ENCODE data around the gene KRTAP10-3. TPM values are rescaled to one million over a fixed set of nuclear protein-coding genes. Genes with fewer than 3 reads are reported as not detected.
A peak's percentile ranks its signal among the peaks of the same experiment; 100 is the strongest.
"Not testable (repeated sequence)": the region's sequence is repeated elsewhere in the genome, so short reads cannot be mapped to it uniquely, and the experiment has no call there.

Gene KRTAP10-3
- total RNA-seq, 1 donor from 2014 or later = not detected

DNA sequence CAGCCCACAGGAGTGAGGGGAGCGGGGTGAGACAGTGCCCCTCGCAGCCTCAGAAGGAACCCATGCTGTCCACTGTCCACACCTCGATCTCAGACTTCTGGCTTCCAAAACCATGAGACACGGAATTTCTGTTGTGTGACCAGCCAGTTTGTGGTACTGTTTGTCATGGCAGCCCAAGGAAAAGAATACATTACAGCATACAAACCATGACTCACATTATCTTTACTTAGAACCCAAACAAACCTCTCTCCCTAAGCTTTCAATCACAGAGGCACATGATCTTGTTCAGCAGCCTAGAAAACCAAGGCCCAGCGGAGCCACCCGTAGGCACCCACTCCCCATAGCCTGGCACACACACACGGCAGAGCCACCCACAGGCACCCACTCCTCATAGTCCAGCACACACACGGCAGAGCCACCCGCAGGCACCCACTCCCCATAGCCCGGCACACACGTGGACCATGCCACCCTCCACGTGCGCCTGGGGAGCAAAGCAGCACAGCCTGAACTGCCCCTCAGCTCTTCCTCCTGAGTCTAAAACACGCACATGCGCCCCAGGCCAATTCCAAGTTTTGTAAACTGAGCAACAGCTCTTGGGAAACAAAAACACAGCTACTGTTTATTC lies 14.5 kb upstream of the KRTAP10-3 start:
- DNase-seq (ENCODE audit: low spot score) = no peak

DNA sequence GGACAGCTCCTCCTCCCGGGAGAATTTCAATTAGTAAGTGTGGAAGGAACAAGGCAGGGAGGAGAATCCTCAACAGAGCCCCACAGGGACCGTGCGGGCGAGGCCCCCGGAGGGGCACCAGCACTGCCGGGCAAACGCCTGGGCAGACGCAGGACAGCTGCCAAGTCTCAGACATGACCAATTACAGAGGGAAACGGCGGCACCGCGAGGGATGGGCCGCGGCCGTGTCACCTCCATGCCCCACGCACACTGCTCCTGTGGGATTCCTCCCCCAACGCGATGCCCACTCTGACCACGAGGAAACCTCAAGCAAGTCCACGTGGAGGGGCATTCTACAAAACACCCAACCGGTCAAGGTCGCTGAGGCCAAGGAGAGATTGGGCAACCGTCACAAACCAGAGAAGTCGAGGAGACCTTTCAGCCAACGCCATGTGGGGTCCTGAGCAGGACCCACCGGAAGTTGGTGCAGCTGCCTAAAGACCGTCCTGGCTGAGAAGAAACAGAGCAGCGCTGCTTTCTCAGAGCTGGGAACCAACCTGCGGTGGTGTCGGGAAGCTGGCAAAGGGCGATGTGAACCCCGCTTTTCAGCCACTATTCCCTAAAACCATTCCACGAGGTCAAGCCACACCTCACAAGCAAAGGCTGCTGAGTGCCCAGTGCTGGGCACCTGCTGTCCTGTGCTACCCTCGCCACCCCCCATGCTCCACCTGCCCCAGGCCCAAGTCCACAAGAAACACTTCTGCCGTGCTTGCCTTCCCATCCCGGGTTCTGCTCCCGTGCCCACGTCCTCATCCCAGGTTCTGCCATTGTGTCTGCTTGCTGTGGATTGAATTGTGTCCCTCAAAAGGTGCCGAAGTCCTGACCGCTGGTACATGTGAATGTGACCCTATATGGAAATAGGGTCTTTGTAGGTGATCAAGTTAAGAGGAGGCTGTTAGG lies 13.5 kb upstream of the KRTAP10-3 start:
- DNase-seq (ENCODE audit: low spot score) = no peak

DNA sequence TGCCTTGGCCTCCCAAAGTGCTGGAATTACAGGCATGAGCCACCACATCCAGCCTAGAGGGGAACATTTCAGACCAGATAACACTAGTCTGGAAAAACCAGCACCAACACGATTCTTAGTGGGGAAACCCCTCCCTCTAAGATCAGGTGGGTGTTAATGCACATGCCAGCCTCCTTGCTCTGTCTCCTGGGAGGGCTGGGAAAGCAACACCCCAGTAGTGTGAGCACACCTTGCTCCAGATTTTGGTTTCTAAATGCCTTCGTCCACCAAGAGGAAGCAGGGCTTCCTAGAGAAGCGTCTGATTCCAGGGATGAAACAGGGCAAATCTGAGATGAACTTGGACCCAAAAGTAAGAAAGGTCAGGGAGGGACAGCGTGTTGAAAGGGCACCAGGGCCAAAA lies 12.7 kb upstream of the KRTAP10-3 start:
- DNase-seq (ENCODE audit: low spot score) = no peak

DNA sequence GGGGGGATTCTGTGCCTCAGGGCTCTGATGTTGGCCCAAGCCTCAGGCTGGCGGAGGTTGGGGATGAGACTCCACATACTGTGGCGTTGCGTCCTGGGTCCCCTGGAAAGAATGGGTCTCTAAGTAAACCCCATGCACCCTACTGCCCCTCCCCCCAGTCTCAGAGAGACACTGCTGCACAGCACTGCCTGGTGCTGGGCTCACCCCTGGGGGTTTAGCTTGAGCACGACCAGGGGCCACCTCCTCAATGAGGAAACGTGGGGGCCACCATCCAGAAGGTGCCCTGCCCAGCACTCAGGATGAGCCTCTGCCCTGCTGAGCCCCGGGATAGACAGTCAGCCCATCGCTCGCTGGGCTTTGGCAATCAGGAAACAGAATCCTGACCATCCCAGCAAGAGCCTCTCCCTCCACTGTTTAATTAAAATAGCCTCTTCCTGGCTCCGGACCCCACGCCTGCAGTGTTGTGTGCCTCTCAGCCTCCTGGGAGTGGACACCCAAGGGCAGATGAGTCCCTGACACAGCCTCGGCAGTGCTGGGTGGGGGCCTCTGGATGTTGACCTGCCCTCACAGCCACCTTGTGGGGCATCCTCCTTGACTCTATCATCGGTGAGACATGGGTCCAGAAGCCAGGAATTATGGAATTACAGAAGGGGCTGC lies 11.4 kb upstream of the KRTAP10-3 start:
- DNase-seq (ENCODE audit: low spot score) = no peak

DNA sequence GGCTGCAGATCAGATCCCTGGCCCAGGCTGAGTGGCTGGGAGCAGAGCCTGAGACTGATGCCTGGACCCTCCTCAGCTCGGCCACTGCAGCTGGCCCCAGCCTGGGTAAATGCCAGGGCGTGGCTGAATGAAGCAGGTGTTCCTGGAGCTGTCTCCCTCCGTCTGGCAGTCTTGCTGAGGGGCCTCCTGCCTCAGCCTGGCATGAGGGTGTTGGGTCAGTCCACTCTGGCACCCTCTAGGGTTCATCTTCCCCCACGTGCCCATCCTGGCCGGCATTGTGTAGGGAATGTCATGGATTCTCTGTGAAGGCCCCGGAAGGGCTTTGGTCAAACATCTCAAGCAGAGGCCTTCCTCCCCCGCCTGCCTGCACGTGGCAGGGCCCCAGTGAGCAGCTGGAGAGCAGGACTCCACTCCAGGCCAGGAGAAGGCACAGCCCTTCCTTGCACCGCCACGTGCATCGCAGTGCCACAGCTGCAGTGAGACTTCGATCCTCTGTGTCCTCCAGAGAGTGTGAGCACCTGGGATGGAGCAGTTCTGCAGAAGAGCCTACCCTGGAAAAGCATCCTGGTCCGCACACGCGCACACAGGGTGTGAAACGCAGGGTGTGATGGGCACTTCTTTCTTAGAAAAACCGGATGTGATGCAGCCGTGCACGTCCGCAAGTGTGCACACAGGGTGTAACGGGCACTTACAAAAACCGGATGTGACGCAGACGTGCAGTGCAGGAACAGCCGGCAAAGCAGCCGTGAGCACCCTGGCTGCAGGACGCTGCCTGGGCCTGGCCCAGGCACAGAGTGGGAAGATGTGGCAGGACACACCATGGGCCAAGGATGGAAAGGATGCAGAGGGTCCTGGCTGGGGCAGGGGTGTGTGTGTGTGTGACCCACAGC lies 10.3 kb upstream of the KRTAP10-3 start:
- DNase-seq (ENCODE audit: low spot score) = no peak

DNA sequence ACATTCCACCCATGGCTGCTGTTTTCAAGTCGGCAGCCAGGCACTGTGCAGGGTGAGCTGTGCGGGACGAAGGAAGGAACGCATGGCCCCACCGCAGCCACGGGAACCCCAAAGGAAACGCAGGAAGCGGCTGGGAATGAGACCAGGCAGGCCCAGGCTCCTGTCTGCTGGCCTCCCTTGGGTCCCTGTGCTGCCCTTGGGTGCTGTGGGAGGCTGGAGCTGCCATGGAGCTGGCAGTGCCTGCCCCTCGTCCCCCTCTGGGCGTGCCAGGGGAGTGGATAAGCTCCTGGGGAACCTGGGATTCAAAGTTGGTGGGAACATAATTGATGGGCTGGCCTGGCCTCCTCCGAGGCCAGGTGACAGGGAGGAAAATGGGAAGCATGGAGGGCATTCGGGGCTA lies 9.7 kb upstream of the KRTAP10-3 start:
- peak; percentile 85 for DNase-seq (ENCODE audit: low spot score)

DNA sequence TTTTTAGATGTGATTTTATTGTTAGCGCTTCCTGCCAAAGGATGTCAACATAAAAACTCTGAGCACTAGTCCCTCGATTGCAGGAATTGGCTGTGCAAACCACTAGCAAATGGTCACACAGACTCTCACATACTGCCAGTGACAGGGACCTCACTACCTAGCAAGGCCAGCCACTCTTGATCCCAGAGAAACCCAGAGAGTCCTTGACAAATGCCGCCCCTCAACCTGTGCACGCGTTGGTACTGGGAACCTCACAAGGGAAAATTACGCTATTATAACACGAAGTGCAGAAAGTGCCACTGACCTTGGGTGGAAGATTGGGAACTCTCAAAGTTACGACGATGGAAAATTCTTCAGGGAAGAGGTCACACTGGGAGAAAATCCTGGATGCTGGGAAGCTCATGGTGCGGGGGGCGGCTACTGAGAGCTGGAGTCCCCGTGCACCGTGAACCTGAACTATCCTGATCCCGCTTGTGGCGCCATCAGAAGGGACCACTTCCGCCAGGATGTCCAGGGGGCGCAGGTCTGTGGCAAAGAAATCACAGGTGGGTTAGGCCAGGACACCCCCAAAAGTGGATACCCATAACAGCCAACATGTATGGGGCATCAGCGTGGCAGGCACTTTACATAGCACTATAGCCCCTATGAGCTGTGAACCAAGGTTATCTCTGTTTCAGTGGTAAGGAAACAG lies 9.0 kb upstream of the KRTAP10-3 start:
- no peak for DNase-seq (ENCODE audit: low spot score)

DNA sequence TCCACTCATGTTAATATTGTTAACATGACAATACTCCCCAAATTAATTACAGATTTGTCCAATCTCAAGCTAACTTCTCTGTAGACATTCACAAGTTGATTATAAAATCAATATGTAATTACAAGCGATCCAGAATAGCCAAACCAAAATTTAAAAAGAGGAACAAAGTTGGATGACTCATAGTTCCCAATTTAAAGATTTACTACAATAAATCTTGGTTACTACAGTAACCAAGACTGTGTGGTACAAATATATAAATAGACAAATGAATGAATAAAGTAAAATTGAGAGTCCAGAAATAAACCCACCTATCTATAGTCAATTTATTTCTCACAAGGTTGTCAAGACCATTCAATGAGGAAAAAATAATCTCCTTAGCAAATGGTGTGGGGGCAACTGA lies 7.8 kb upstream of the KRTAP10-3 start:
- no peak for DNase-seq (ENCODE audit: low spot score)

DNA sequence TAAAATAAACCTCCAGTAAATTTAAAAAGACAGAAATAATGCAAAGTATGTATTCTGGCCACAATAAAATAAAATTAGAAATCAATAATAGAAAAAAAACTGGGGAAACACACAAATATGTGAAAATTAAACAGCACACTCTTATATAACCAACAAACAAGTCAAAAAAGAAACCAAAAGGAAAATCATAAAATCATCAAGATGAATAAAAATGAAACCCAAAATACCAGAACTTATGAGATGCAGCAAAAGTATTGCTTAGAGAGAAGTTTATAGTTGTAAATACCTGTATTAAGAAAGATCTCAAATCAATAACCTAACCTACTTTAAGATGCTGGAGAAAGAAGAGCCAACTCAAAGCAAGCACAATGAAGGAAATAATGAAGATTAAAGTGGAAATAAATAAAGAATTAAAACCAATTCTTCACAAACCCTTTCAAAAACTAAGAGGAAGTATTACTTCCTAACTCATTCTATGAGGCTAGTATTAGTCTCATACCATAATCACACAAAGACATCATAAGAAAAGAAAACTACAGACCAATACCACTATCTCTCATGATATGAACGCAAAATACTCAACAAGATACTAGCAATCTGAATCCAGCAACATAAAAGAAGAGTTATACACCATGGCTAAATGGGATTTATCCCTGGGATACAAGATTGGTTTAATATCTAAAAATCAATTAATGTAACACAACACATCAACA lies 6.4 kb upstream of the KRTAP10-3 start:
- DNase-seq (ENCODE audit: low spot score) = no peak

DNA sequence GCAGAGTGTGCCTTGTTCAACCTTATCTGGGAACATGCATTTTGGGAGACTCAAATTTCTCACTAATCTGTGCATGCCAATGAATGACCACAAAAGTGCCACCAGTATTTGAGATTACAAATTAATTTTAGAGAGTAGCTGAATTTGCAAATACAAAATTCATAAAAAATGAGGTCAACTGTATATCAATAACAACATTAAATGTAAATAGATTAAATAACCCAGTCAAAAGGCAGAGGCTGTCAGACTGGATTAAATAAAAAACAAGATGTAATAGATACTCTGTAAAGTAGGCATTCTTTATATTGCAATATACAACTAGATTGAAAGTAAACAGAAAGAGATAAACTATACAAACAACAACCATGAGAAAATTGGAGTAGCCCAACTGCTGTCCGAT lies 5.5 kb upstream of the KRTAP10-3 start:
- no peak for DNase-seq (ENCODE audit: low spot score)

DNA sequence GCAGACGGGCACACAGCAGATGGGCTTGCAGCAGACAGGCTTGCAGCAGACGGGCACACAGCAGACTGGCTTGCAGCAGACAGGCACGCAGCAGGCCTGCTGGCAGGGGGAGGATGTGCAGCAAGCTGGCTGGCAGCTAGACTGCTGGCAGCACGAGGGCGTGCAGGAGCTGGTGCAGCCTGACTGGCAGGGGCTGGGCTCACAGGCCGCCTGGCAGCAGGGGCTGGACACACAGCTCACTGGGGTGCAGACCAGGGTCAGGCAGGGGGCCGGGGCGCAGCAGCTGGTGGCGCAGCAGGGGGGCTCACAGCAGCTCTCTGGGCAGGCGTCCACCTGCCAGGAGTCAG lies 293 bp downstream of the KRTAP10-3 start:
- not testable (repeated sequence) for DNase-seq (ENCODE audit: low spot score)

DNA sequence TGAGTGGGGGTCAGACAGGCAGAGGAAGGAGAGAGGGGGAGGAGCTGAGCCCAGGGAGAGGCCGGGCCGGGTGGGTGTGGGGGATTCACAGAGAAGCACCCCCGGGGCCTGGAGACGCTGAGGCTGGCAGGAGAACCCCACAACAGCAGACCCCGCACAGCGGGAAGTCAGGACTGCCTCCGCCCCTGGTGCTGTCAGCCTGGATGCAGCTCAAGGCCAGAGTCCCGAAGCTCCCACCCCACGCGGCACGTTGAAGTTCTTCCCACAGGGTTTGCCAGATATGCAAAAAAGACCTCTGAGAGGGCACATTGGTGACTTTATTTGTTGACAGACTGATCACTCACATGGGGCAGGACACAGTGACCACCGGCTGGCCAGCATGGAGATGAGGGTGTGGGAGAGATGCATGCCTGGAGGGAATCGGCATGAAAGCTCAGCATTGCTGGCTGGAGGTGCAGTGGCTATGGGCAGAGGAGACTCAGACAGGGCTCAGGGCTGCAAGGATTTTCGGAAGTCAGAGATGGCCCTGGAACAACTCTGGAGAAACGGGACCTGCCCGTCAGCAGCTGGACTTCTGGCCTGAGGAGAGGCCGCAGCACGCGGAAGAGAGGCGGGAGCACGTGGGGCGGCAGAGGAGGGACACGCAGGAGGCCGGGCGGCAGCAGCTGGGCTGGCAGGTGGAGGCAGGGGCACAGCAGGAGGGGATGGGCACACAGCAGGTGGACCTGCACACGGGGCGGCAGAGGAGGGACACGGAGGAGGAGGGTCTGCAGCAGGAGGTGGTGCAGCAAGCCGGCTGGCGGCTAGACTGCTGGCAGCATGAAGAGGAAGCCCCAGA lies 885 bp downstream of the KRTAP10-3 start:
- peak; percentile 87 for DNase-seq (ENCODE audit: low spot score)

DNA sequence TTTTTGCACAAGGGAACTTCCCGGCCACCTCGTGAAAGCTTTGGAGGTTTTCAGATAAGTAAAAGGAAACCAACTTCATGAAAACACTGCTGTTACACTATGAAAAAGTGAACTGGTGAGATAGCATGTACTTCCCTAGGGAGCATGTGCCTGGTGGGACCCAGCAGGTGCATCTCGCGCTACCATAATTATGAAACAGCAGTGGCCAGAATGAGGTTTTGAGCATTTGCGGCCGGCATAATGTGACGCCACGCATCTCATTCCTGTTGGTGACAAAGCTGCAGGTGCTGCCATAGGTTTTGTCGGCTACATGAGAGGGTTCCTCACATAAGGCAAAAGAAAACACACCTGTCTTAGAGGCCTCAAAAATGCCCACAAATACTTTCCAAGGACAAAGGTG lies 1.7 kb downstream of the KRTAP10-3 start:
- no peak for DNase-seq (ENCODE audit: low spot score)

DNA sequence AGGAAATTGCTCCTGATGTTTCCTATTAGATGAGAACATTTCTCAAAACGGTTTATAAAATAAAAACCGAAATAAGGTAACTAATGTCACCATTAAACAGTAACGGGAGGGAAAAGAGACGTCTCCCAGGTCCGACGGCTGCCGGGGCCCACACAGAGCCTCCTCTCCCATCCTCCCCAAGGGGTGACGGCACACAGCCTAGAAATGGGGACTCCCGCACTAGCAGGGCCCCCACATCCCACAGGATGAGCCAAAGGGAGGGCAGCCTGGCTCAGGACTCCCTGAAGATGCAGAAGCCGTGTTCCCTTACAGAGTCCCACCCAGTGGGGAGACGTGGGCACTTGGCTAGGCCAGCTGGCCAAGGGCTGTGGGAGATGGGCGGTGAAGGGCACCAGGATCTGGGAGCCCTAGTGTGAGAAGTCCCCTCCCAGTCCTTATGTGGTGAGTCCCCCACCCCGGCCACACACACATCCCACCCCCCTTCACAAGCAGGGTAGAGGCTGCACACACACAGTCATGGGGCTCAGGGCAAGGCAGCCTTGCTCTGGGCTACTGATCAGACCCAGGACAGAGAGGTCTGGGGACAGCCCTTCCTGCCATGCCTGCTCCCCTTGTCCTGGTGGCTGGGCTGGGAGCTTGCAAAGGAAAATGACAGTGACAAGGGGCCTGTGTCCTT lies 3.3 kb downstream of the KRTAP10-3 start:
- DNase-seq (ENCODE audit: low spot score) = peak; percentile 64

DNA sequence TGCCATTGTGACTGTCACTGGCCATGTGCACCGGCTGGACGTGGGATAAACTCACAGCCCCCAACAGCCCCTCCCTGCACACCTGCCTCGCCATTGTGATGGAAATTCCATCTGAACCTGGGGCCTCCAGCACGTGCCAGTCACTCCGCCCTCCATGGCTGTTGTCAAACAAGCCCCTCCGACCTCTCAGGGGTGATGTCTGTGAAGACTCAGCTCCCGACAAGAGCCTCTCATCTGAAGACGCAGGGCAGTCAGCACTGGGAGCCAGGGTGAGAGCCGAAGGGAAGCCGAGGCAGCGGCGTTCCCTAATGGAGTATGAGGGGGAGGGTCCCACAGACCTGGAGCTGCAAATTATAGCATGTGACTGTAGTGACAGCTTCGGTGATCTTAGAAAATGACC lies 5.9 kb downstream of the KRTAP10-3 start:
- peak; percentile 76 for DNase-seq (ENCODE audit: low spot score)

DNA sequence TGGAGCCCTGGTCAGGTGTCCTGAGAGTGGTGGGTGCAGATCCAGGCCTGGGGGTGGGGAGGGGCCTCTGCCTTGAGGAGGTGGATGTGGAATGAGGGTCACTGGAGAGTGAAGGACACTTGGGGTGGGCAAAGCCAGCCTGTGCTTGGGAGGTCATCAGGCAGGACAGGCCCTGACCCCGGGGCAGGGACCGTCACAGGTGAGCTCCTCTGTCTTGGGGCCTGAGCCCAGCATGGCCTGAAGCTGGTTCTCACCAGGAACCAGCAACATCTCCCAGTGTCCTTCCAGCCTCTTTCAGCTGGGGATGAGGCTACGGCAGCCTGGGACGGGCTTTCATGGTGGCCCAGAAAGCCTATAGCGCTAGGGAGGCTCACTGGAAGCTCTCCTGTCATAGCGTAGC lies 6.5 kb downstream of the KRTAP10-3 start:
- peak; percentile 67 for DNase-seq (ENCODE audit: low spot score)

DNA sequence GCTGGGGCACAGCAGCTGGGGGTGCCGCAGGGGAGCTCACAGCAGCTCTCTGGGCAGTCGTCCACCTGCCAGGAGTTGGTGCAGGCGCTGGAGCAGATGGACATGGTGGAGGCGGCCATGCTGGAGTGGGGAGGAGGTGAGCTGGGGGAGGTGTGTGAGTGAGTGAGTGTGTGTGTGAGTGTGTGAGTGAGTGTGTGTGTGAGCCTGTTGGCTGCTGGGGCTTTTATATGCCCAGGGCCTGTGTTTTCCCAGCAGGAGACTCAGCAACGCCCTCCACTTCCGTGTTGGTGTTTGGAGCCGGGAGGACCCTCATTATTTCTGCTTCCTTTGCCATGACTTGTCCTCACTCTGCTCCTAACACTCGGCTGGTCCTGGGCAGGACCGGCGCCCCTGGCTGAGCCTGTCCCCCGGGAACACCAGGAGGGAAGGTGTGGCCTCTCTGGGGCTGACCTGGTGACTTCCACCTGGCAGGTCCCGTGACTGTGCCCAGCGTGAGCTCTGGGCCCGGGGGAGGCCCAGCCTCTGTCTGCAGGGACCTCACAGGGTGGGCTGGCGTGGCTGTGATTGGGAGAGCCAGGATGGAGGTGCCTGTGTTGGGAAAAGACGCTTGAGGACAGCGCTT lies 7.1 kb downstream of the KRTAP10-3 start, which contains the start of gene KRTAP10-2:
KRTAP10-2 (minus strand) TSS at position 166 of the 622 bp plus-strand sequence; CDS start at position 119, 47 bp downstream.
- peak; percentile 83 for DNase-seq (ENCODE audit: low spot score)

DNA sequence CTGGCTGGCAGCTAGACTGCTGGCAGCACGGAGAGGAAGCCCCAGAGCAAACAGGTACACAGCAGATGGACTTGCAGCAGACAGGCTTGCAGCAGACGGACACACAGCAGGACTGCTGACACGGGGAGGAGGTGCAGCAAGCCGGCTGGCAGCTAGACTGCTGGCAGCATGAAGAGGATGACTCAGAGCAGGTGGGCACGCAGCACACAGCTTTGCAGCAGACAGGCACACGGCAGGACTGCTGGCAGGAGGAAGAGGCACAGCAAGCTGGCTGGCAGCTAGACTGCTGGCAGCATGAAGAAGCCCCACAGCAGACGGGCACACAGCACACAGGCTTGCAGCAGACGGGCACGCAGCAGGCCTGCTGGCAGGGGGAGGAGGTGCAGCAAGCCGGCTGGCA lies 7.8 kb downstream of the KRTAP10-3 start:
- DNase-seq (ENCODE audit: low spot score) = peak; percentile 35
